Retinal pigment epithelial cell (primary cell): Measurements from ENCODE around the gene SSH2.

Experiments used
- DNase-seq: peaks from one replicate; pipeline ENCODE4 v3.0.0-alpha.2; 2010; ENCODE audit warnings: low read depth
- H3K4me3 ChIP-seq: 2 replicates; pipeline ENCODE4 v1.5.1; 2011; ENCODE audit warnings: mild to moderate bottlenecking, low read length, control low read depth, moderate library complexity
- CTCF ChIP-seq: conservative IDR thresholded peaks from 2 replicates; pipeline ENCODE4 v1.5.1; 2011; ENCODE audit warnings: low read depth, low read length, control low read depth, inconsistent platforms

The SSH2 gene

GRCh38 chr17:29620271-29620670 lies 309.8 kb downstream of the SSH2 start:
- DNase-seq, result no peak
- no peak for TF ChIP-seq CTCF
- no peak overlapping the region for H3K4me3 ChIP-seq

- DNase-seq, result peak; percentile 49
- peak; percentile 63 for TF ChIP-seq CTCF
- H3K4me3 ChIP-seq, result no peak overlapping the region
Measured at GRCh38 chr17:29619251-29619650, 310.8 kb downstream of the SSH2 start.

GRCh38 chr17:29618272-29619065 lies 311.6 kb downstream of the SSH2 start:
- DNase-seq, result no peak
- no peak for TF ChIP-seq CTCF
- no peak overlapping the region for H3K4me3 ChIP-seq

GRCh38 chr17:29617481-29618271 lies 312.4 kb downstream of the SSH2 start:
- DNase-seq, result no peak
- H3K4me3 ChIP-seq, result peak overlapping the region; percentile 27
- peak; percentile 72 for TF ChIP-seq CTCF

GRCh38 chr17:29617125-29617480 lies 312.9 kb downstream of the SSH2 start:
- peak; percentile 48 for DNase-seq
- peak; percentile 87 for TF ChIP-seq CTCF
- peak overlapping the region; percentile 27 for H3K4me3 ChIP-seq

GRCh38 chr17:29616300-29617048 lies 313.6 kb downstream of the SSH2 start:
- no peak for DNase-seq
- no peak for TF ChIP-seq CTCF
- H3K4me3 ChIP-seq, result peak overlapping the region; percentile 36
